Esophagus muscularis mucosa (tissue), 4 donors: ENCODE measurements around the gene KIF17. TPM values are rescaled to one million over a fixed set of nuclear protein-coding genes. Genes with fewer than 3 reads are reported as not detected.
"Not testable (repeated sequence)": the region's sequence is repeated elsewhere in the genome, so short reads cannot be mapped to it uniquely, and the experiment has no call there.

Experiments
- DNase-seq: peaks from one replicate; pipeline ENCODE4 v3.0.0-alpha.2; 2017; ENCODE audit errors: extremely low spot score
- H3K27ac ChIP-seq, 4 donors: fragments of 200-600 bp; sonication (generic); replicated peaks in 1 of 4; 1 replicate in 3 of 4; 2 replicates in 1 of 4; pipeline ENCODE4 v1.5.1; 2016 to 2019; ENCODE audit warnings: mild to moderate bottlenecking in 1 of 4
- H3K27me3 ChIP-seq, 4 donors: fragments of 200-600 bp; sonication (generic); one replicate each; pipeline versions ENCODE4 v1.5.1 to v1.6.0; 2016 to 2019
- H3K36me3 ChIP-seq, 4 donors: fragments of 200-600 bp; sonication (generic); one replicate each; pipeline ENCODE4 v1.5.1; 2016 to 2019
- H3K4me1 ChIP-seq, 4 donors: fragments of 200-600 bp; sonication (generic); one replicate each; pipeline ENCODE4 v1.5.1; 2016 to 2019
- H3K4me3 ChIP-seq, 4 donors: fragments of 200-600 bp; sonication (generic); 1 replicate in 2 of 4; 2 replicates in 2 of 4; pipeline ENCODE4 v1.5.1; 2016 to 2019; ENCODE audit warnings: mild to moderate bottlenecking in 4 of 4, moderate library complexity in 1 of 4
- H3K9me3 ChIP-seq, 4 donors: fragments of 200-600 bp; sonication (generic); 1 replicate in 3 of 4; 2 replicates in 1 of 4; pipeline ENCODE4 v1.5.1; 2016 to 2019
- CTCF ChIP-seq, 3 experiments: fragments of 200-600 bp in 2 of 3; fragments of 450-650 bp in 1 of 3; sonication (generic) in 2 of 3; IDR thresholded peaks; one replicate each; pipeline ENCODE4 v1.5.1; 2017 to 2019; ENCODE audit warnings: antibody characterized with exemption in 3 of 3, mild to moderate bottlenecking in 2 of 3, moderate library complexity in 1 of 3
- EP300 ChIP-seq: sonication (generic); formaldehyde crosslinking; IDR thresholded peaks from one replicate; pipeline ENCODE4 v1.6.1; 2017; ENCODE audit warnings: antibody characterized with exemption
- POLR2A ChIP-seq: fragments of 450-650 bp; IDR thresholded peaks from one replicate; pipeline ENCODE4 v1.6.1; 2017; ENCODE audit warnings: antibody characterized with exemption, moderate library complexity, mild to moderate bottlenecking, low read depth
- POLR2AphosphoS5 ChIP-seq, 2 donors: sonication (generic); formaldehyde crosslinking; IDR thresholded peaks; one replicate each; pipeline ENCODE4 v1.6.1; 2017; ENCODE audit warnings: antibody characterized with exemption in 2 of 2
- WGBS: methylation state at CpG from one replicate; pipeline ENCODE4 v1.1.5; 2018; 5-methylcytosine and 5-hydroxymethylcytosine counted together
- intact Hi-C: fragments of 100-400 bp; cut with DNase I; formaldehyde crosslinking; loops from one replicate; pipeline ENCODE4 v1.15.1; 2023
- total RNA-seq, 4 donors: library from RNA; depleted of rRNA; stranded (reverse); fragments of >200 nt; gene quantifications; one replicate each; pipeline versions ENCODE4 v1.1.0 to v1.2.1, GENCODE V29; 2016

The KIF17 gene
- total RNA-seq, 4 donors from 2014 or later = 2.0 to 7.3 (median 3.4) TPM

- peaks cover 9 to 17% (median 12%) of the 10 kb centered on the region in 4 donors for H3K4me1 ChIP-seq
- intact Hi-C loops = no loop called here
These were observed 3.6 kb upstream of the KIF17 start for GRCh38 chr1:20721117-20722061.

GRCh38 chr1:20720631-20721091 is 2.9 kb upstream of the KIF17 start:
- no peak for DNase-seq
- 82% methylated on average over 12 of the region's 12 CpGs for WGBS
- intact Hi-C loops = no loop called here
- TF ChIP-seq EP300 (no peak), POLR2AphosphoS5 (IDR thresholded peaks at IDR 0.05) (no peak), POLR2A (no peak), CTCF (IDR thresholded peaks at IDR 0.05) (no peak)
- Histone ChIP-seq H3K27me3 (peaks cover 0 to 15% (median 2%) of the 10 kb centered on the region in 4 donors), H3K36me3 (no peaks in the 10 kb centered on the region), H3K4me3 (no peak overlapping the region), H3K27ac (no peak overlapping the region), H3K9me3 (no peaks in the 10 kb centered on the region), H3K4me1 (peaks cover 9 to 17% (median 12%) of the 10 kb centered on the region in 4 donors)

More at GRCh38 chr1:20721117-20722061, 3.6 kb upstream of the KIF17 start:
- WGBS = 92% methylated on average over 15 of the region's 29 CpGs
- Histone ChIP-seq H3K27ac (no peak overlapping the region), H3K36me3 (no peaks in the 10 kb centered on the region), H3K9me3 (no peaks in the 10 kb centered on the region), H3K27me3 (peaks cover 0 to 9% (median 2%) of the 10 kb centered on the region in 4 donors), H3K4me3 (no peak overlapping the region)
- TF ChIP-seq EP300 = no peak
- TF ChIP-seq CTCF (IDR thresholded peaks at IDR 0.05) = no peak
- TF ChIP-seq POLR2AphosphoS5 (IDR thresholded peaks at IDR 0.05) = no peak
- no peak for TF ChIP-seq POLR2A
- no peak for DNase-seq

- H3K36me3 ChIP-seq = no peaks in the 10 kb centered on the region
- DNase-seq = no peak
- no peak overlapping the region for H3K27ac ChIP-seq
- peaks cover 0 to 20% (median 4%) of the 10 kb centered on the region in 4 donors for H3K27me3 ChIP-seq
- H3K4me3 ChIP-seq = no peak overlapping the region
- no peaks in the 10 kb centered on the region for H3K9me3 ChIP-seq
- H3K4me1 ChIP-seq = peaks cover 9 to 17% (median 12%) of the 10 kb centered on the region in 4 donors
- intact Hi-C loops = no loop called here
- TF ChIP-seq CTCF (IDR thresholded peaks at IDR 0.05) (no peak), EP300 (no peak), POLR2A (no peak), POLR2AphosphoS5 (IDR thresholded peaks at IDR 0.05) (no peak)
- 81% methylated on average over 4 of the region's 5 CpGs for WGBS
These were observed 2.2 kb upstream of the KIF17 start for GRCh38 chr1:20719871-20720620.

- intact Hi-C loops = no loop called here
- Histone ChIP-seq H3K4me1 (peaks cover 9 to 17% (median 12%) of the 10 kb centered on the region in 4 donors), H3K4me3 (no peak overlapping the region), H3K36me3 (no peaks in the 10 kb centered on the region), H3K27ac (no peak overlapping the region), H3K9me3 (no peaks in the 10 kb centered on the region), H3K27me3 (peaks cover 0 to 20% (median 6%) of the 10 kb centered on the region in 4 donors)
- WGBS = 92% methylated on average over 8 of the region's 8 CpGs
- TF ChIP-seq POLR2AphosphoS5 (IDR thresholded peaks at IDR 0.05) (no peak), EP300 (no peak), POLR2A (no peak), CTCF (IDR thresholded peaks at IDR 0.05) (no peak)
- DNase-seq = no peak
These were observed 1.5 kb upstream of the KIF17 start for GRCh38 chr1:20719261-20719660.

- 64% methylated on average over 3 of the region's 17 CpGs for WGBS
- Histone ChIP-seq H3K27ac (peak overlapping the region in 3 of 4 donors; percentile 28 to 54 (median 39)), H3K27me3 (peaks cover 0 to 22% (median 6%) of the 10 kb centered on the region in 4 donors), H3K4me1 (peaks cover 9 to 17% (median 12%) of the 10 kb centered on the region in 4 donors), H3K4me3 (peak overlapping the region; percentile 52 to 74 (median 57))
- intact Hi-C loops, H3K9me3 ChIP-seq, H3K36me3 ChIP-seq, DNase-seq: not testable (repeated sequence)
These were observed 606 bp upstream of the KIF17 start for GRCh38 chr1:20718343-20718882.
